NCI-H2107 treated with DMSO at 0.1 percent for 48 hours (cell line): Measurements from ENCODE around the gene NETO2.
"Not testable (repeated sequence)": the region's sequence is repeated elsewhere in the genome, so short reads cannot be mapped to it uniquely, and the experiment has no call there.

ENCODE experiments used
- DNase-seq: peaks from one replicate; lab custom pipeline; 2025; ENCODE audit not compliant: unreplicated experiment; lab: John Stamatoyannopoulos, UW

NETO2 gene

GRCh38 chr16:47136099-47136842 is 7.5 kb downstream of the NETO2 start:
- DNase-seq: no peak

DNA sequence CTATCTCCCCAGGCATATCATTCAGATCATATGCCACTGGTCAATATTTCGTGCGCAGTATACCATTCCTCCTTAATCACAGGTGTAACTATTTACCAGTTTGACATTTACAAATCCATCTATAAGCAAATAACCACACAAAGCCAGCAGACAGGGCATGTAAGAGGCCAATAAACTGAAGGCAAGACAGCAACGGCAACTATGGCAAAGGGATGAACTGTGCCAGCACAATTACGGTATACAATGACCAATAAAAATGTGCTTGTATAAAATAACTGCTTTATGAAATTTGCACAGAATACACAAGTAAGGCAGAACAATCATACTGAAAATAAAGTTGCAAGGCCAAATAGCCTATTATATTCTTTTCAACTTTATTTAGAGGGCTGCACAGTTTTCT is 9.2 kb downstream of the NETO2 start:
- DNase-seq: no peak

- no peak for DNase-seq
Measured at GRCh38 chr16:47132308-47132707, 11.4 kb downstream of the NETO2 start.

DNA sequence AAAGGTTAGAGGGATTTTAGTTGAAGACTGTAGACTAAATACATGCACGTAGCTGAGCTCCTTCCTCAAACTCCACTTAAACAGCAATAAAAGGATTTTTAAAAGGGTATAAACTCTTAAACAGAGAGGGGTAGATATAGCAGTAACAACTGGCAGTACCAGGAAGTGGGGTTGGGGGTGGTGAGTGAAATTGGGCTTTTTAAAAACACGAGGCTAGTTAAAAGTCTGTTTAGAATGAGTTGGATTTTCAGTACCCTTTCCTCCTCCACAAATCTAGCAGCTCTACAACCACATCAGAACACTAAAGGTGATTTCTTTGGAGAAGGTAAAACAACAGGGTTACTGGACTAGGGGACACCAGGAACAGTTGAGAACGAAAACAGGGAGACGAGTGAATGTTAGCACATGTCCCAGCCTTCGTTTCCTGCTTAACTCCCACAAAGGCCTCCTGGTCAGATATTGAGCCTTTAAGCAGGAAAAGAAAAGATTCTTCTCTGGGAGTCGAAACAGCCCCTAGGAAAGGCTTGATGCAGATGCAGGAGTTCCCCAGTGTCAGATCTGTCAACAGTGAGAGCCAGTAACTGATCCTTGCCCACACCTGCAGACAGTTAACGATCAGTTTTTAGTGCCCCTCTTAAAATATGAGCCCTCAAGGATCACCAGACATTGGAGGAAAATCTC is 13.8 kb downstream of the NETO2 start:
- DNase-seq: no peak

DNA sequence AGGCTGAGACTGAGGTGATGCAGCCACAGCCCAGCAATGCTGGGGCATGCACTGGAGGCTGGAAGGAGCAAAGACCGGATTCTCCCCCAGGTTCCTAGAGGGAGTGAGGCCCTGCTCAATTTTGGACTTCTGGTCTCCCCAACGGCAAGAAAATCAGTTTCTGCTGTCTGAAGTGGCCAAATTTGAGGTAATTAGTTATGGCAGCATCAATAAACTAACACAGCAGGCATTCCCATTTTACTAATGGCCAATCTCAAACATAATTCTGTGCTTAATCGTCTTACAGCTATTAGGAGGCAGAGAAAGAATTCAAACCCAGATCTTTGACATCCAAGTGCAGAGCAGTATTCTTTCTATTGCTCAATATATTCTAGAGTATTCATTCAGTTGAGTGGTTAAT is 16.2 kb downstream of the NETO2 start:
- DNase-seq: no peak

DNA sequence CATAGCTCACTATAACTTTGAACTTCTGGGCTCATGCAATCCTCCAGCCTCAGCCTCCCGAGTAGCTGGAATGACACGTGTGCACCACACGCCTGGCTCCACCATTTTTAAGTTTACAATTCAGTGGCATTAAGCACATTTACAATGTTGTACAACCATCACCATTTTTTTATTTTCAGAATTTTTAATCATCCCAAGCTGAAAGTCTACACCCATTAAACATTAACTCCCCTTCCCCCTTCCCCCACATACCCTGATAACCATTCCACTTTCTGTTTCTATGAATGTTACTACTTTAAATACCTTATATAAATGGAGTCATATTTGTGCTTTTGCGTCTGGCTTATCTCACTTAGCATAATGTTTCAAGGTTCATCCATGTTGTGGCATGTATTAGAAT is 18.0 kb downstream of the NETO2 start:
- no peak for DNase-seq

GRCh38 chr16:47113130-47113529 is 30.6 kb downstream of the NETO2 start:
- DNase-seq: no peak

DNA sequence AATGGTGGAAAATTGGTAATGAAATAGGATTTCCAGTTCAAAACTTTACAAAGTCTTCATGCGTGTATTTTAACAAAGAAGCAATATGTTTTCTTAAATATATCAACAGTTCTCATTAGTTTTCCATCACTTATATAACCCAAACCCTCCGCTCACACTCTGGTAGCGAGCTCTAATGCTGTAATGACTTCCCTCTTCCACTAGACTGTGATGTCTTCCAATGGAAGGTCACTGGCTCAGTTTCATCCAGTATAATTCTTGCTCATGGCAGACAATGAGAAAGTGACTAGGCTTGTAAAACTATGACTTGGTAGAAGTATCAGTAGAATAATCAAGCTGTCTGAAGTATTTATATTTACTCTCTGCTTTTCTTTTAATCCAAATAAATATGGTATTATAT is 32.8 kb downstream of the NETO2 start:
- no peak for DNase-seq

GRCh38 chr16:47109361-47109760 is 34.4 kb downstream of the NETO2 start:
- DNase-seq: no peak

GRCh38 chr16:47102921-47103320 is 40.8 kb downstream of the NETO2 start:
- not testable (repeated sequence) for DNase-seq

- DNase-seq: not testable (repeated sequence)
Measured at GRCh38 chr16:47097154-47097553, 46.6 kb downstream of the NETO2 start.

GRCh38 chr16:47096297-47096696 is 47.4 kb downstream of the NETO2 start:
- no peak for DNase-seq

GRCh38 chr16:47084198-47084597 is 59.5 kb downstream of the NETO2 start:
- DNase-seq: no peak

- no peak for DNase-seq
Measured at GRCh38 chr16:47082099-47082865, 61.5 kb downstream of the NETO2 start.

DNA sequence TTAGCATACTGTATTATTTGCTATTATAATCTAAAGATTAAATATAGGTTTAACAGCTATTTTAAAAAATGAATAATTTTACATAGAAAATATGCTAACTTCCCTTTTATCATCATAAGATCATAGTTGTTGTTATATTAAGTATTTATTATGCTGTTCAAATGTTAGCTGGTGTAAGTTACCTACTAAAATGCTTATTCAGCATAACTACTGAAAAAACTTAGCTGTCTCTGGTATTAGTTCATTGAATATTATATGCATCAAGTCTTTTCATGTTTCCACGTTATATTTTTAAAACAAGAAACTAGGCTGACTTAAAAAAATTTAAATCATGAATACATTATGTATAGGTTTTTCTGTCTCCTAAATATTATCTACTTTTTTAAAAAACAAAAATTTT is 62.6 kb downstream of the NETO2 start:
- DNase-seq: no peak

- DNase-seq: no peak
Measured at GRCh38 chr16:47079860-47080259, 63.9 kb downstream of the NETO2 start.

DNA sequence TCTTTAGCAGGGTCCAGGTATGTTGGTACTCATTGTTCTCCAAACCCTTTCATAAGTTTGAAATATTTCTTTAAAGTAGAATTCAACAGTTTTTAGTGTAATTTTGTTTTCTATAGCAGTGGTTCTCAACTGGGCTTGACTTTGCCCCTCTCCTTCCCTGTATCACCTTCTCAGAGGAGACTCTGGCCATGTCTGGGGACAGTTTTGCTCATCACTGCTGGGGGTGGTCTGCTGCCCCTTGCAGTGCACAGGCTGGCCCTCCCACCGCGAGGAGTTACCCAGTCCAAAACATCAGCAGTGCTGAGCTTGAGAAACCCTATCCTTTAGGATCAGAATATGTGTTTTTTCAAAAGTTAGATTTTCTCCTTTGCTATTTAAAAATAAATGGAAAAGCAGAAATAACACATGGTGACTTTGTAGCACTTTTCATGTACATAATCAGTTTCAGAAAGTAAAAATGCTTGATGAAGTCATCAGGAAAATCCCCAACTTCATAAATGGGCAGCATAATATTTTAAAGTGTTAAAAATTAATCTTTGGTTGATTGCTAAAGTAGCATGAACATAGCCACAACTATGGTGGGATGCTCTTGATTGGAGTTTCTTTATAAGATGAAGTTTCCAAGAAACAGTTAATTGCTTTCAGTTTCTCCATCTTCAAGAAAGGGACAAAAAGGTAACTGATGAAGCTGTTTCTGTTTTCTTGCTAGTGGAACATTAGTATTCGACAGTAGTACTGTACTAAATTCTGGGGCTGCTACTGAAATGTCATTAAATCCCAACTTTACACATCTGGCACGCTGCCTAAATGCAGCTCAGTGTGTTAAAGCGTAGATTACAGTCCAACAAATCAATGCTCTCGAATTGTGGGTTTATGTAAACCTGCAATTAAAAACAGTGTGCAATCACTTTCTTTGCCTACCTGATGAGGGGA is 70.3 kb downstream of the NETO2 start:
- DNase-seq: no peak

GRCh38 chr16:47072158-47072557 is 71.6 kb downstream of the NETO2 start:
- DNase-seq: no peak

- DNase-seq: no peak
Measured at GRCh38 chr16:47069841-47070584, 73.7 kb downstream of the NETO2 start.

- DNase-seq: no peak
Measured at GRCh38 chr16:47069313-47069712, 74.4 kb downstream of the NETO2 start.
